ENCODE results near the gene ELFN1.

ELFN1 gene

GRCh38 chr7:1642291-1642731 is 27.8 kb upstream of the ELFN1 start:
- DNase-seq (ENCODE audit: low read depth in 2 of 2), result no peak

GRCh38 chr7:1643270-1644092 is 26.6 kb upstream of the ELFN1 start:
- no peak for DNase-seq (ENCODE audit: low read depth in 2 of 2)

DNA sequence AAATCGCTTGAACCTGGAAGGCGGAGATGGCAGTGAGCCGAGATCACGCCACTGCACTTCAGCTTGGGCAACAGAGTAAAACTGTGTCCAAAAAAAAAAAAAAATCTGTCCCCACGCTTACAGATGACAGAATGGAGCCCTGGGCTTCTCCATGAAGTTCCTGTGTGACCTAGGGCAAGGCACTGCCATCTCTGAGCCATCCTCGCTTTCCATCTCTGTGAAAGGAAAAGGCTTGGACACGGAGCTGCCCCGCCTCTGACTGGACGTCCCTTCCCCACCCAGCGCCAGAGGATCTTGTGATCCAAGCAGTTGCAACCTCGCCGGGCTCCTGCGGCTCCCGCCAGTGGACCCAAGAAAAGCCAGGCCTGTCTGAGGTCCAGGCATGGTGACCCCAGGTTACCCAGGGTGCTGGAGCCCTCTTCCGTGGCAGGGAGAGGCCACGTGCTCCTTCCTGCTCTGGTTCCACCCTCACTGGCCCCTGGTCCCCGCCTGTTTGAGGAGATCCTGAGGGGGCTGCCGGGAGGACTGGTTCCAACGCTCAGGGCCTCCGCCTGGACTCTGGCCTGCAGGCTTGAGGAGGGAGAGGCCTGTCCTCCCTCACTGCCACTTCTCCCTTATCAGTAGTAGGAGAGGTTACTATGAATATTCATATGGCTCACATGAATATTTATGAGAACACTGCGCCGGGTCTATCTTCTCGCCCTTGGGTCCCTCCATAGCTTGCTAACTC is 25.6 kb upstream of the ELFN1 start:
- no peak for DNase-seq (ENCODE audit: low read depth in 2 of 2)

- DNase-seq (ENCODE audit: low read depth in 2 of 2), result no peak
Observed at GRCh38 chr7:1645071-1645409, 25.0 kb upstream of the ELFN1 start.

- no peak for DNase-seq (ENCODE audit: low read depth in 2 of 2)
Observed at GRCh38 chr7:1645476-1645875, 24.6 kb upstream of the ELFN1 start.

GRCh38 chr7:1646391-1646790 is 23.7 kb upstream of the ELFN1 start:
- no peak for DNase-seq (ENCODE audit: low read depth in 2 of 2)

DNA sequence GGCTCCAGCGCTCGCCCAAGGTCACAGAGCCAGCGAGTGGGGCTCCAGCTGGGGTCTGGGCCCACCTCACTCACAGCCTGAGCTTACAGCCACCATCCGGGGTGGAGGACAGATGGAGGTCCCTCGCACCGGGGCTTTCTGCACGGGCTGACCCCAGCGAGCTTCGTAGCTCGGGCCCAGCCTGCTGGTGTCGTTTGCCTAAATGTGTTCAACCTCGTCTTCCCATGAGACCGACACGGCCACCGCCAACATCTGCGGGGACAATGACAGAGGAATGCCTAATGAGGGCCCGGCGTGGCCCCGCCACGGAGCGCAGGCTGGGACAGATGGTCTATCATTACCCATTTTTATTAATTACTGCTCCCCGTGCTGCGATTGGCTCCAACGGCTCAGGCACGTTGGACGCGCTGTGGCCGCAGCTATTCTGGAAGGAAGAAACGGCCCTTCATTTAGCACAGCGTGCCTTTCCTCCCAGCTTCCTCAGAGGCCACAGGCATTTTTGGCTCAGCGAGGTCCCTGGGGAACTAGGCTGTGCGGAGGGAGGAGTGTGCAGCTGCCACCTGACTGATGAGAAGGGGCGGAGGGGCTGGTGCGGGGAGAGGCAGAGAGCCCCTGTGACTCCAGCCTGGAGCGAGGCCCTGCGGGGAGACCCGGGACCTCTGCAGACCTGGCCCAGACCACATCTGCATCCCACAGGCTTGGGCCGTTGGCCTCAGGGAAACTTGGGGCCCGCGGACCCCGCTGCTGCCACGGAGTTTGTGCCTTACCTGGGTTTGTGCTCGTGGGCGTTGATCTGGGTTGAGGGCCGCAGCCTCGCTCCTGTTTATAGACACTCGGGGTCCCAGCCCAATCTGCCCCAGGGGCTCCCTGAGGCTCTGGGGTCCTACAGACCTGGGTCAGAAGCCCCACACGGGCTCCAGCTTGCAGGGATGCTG is 22.9 kb upstream of the ELFN1 start:
- DNase-seq (ENCODE audit: low read depth in 2 of 2), result no peak

GRCh38 chr7:1647961-1648672 is 22.0 kb upstream of the ELFN1 start:
- DNase-seq (ENCODE audit: low read depth in 2 of 2), result no peak

DNA sequence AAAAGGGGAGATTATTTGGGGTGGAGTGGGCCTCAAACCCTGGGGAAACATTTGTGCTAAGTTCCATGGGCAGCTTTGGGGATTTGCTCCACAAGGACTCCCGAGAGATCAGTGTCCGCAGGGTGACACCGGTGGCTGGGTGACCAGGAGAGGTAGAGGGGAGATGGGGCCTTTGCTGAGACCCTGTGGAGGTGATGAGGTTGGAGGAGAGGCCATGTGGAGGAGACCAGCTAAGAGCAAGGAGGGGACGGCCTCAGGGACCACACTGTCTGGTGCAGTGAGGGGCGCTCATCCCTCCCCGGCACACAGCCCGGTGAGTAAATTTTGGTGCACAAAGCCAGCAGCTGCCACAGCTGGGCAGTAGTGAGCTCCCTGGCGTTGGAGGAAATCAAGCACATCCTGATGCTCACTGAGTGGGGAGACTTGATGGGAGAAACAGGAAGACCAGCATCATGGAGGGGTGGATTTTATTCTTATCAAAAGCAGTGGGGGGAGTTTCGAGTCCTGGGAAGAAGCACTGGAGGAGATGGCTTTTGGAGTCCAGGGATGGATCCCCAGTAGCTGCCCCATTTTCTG is 20.2 kb upstream of the ELFN1 start:
- DNase-seq (ENCODE audit: low read depth in 2 of 2), result no peak

DNA sequence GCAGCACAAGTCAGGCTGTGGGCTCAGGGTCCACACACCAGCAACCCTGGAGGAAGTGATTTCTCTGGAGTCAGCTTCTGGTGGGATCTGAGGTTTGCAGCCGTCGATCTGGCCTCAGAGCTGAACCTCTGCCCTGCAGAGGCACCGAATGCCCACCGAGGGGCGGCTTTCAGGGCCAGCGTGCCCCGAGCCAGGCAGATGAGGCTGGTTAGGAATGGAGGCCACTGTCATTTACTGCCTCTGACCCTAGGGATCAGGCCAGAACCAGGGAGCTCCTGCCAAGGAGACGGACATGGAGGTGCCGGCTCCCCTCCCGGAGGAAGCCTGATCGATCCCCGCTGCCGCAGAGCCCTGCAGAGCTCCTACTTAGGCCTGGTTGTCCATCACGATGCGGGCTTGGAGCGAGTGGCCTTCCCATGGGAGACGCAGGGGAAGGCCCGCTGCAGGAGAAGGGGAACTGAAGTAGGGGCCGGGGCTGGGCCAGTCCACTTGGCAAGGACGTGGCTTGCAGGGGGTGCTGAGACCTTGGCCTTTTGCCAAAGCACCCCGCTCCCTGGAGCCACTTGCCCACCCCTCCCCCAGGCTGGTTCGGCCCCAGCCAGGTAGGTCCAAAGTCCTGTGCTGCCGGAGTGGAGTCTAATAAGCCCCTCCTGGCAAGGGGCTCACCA is 19.6 kb upstream of the ELFN1 start:
- no peak for DNase-seq (ENCODE audit: low read depth in 2 of 2)

- no peak for DNase-seq (ENCODE audit: low read depth in 2 of 2)
Observed at GRCh38 chr7:1651031-1651446, 19.0 kb upstream of the ELFN1 start.

DNA sequence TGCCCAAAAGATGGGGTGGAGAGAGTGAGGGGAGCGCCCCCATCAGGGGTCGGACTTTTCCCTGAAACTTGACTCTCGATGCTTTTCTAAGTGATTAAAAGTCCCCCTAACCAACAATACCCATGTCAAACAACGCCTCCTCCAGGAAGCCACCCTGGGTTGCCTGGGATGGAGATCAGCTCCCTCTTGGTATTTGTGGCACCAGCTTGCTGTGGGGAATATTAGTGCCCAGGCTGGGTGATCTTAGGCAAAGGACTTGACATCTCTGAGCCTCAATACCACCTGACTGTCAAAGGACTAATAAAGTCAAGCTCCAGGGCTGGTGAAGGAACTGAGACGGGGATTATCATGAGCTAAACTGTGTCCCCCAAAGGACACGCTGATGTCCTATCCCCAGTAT is 18.2 kb upstream of the ELFN1 start:
- DNase-seq (ENCODE audit: low read depth in 2 of 2), result no peak

DNA sequence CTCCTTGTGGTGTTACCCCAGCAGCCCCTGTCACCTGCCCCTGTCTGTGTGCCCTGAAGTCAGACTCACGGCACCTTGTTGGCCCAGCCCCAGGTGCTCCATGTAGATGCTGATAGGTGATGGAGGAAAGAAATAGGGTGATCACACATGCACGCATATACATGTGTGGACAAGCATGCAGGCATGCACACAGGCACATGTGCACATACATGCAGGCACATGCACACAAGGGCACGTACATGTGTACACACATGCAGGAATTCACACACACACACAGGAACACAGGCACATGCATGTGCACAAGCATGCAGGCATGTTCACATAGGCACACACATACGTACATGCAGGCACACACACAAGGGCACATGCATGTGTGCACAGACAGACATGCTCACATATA is 16.6 kb upstream of the ELFN1 start:
- no peak for DNase-seq (ENCODE audit: low read depth in 2 of 2)

- DNase-seq (ENCODE audit: low read depth in 2 of 2), result no peak
Observed at GRCh38 chr7:1654111-1654510, 16.0 kb upstream of the ELFN1 start.

GRCh38 chr7:1654738-1655475 is 15.2 kb upstream of the ELFN1 start:
- DNase-seq (ENCODE audit: low read depth in 2 of 2), result no peak

GRCh38 chr7:1659696-1660095 is 10.4 kb upstream of the ELFN1 start:
- no peak for DNase-seq (ENCODE audit: low read depth in 2 of 2)

- DNase-seq (ENCODE audit: low read depth in 2 of 2), result no peak
Observed at GRCh38 chr7:1661461-1661860, 8.6 kb upstream of the ELFN1 start.

DNA sequence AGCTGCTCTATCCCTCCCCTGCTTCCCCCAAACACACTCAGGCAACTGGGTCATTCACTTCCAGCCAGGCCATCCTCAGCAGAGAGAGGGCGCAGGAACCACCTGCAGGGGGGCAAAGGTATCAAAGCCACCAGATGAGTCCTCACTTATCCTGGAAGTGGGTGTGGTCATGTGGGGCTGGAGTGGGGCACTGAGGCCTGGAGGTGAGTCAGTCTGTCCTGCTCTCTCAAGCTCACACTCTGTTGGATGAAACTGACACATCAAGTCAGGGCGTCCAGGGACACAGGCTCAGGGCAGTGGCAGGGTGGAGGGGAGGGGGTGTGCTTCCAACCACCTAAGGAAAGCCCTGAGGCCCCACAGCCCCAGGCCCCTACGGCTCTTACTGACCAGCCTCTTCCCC is 8.0 kb upstream of the ELFN1 start:
- no peak for DNase-seq (ENCODE audit: low read depth in 2 of 2)

DNA sequence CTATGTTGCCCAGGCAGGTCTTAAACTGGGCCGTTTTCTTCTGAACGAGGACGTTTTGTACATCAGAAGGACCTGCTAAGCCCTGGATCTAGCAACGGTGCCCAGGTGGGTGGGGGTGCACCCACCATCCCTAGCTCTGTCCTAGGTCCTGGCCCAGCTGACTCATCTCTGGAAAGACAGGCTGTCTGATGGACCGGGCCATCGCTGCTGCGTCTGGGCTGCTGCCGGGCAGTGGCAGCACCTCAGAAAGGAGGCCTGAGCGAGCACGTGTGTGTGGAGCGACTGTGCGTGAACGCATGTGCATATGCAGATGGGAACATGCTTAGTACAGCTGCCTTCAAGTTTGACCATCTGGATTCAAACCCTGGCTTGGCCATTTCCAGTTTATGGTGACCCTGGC is 7.3 kb upstream of the ELFN1 start:
- no peak for DNase-seq (ENCODE audit: low read depth in 2 of 2)

- no peak for DNase-seq (ENCODE audit: low read depth in 2 of 2)
Observed at GRCh38 chr7:1663223-1663622, 6.9 kb upstream of the ELFN1 start.
